ENCODE data around the gene BPHL.
"Not testable (repeated sequence)": the region's sequence is repeated elsewhere in the genome, so short reads cannot be mapped to it uniquely, and the experiment has no call there.

The BPHL gene

GRCh38 chr6:3175715-3176402, 57.3 kb downstream of the BPHL start:
- Histone ChIP-seq H3K4me1 (ENCODE audit: control extremely low read depth in 1 of 4, control insufficient read depth in 4 of 4, insufficient read depth in 4 of 4, low read length in 3 of 4) (no peaks in the 10 kb centered on the region), H3K9me3 (ENCODE audit: control extremely low read depth in 1 of 5, control insufficient read depth in 4 of 5, insufficient read depth in 2 of 5, low read depth in 1 of 5, low read length in 4 of 5) (no peaks in the 10 kb centered on the region), H3K27ac (ENCODE audit: insufficient read depth in 1 of 2, low read depth in 1 of 2, low read length in 2 of 2, poor library complexity in 1 of 2, severe bottlenecking in 2 of 2) (no peak overlapping the region), H3K27me3 (replicated peaks in 2 of 5; ENCODE audit: control insufficient read depth in 4 of 5, insufficient read depth in 5 of 5, low read length in 4 of 5) (peaks cover 0 to 8% (median 0%) of the 10 kb centered on the region in 5 experiments), H3K36me3 (ENCODE audit: control insufficient read depth in 4 of 4, insufficient read depth in 4 of 4, low read length in 3 of 4) (no peaks in the 10 kb centered on the region), H3K4me3 (ENCODE audit: control insufficient read depth in 1 of 7, extremely low read depth in 1 of 7, insufficient read depth in 4 of 7, low read depth in 2 of 7, low read length in 6 of 7) (no peak overlapping the region)
- WGBS (ENCODE audit: insufficient coverage): 81% methylated on average over 10 of the region's 11 CpGs
- ChIA-PET POLR2A (interaction anchor here (0.7 kb wide), 1 partner anchor 126 kb away, joined by 3 read pairs; no protein-coding TSS in a partner anchor), CTCF (interaction anchor here (2.2 kb wide), 1 partner anchor 10 kb away, joined by 6 read pairs; no protein-coding TSS in a partner anchor)
- DNase-seq: no peak

- ChIA-PET CTCF (interaction anchor here (1.0 to 2.2 kb wide), 3 partner anchors 11 to 20 kb away, joined by 3 to 6 read pairs (median 3); partner anchors contain the start of gene TUBB2A), POLR2A (interaction anchor here (0.6 to 0.7 kb wide), 2 partner anchors 14 to 127 kb away, joined by 3 to 4 read pairs; no protein-coding TSS in a partner anchor)
- no peak overlapping the region for H3K4me3 ChIP-seq (ENCODE audit: control insufficient read depth in 1 of 7, extremely low read depth in 1 of 7, insufficient read depth in 4 of 7, low read depth in 2 of 7, low read length in 6 of 7)
- WGBS (ENCODE audit: insufficient coverage): 96% methylated on average over 17 of the region's 22 CpGs
- peaks cover 0 to 8% (median 0%) of the 10 kb centered on the region in 5 experiments for H3K27me3 ChIP-seq (replicated peaks in 2 of 5; ENCODE audit: control insufficient read depth in 4 of 5, insufficient read depth in 5 of 5, low read length in 4 of 5)
- H3K9me3 ChIP-seq (ENCODE audit: control extremely low read depth in 1 of 5, control insufficient read depth in 4 of 5, insufficient read depth in 2 of 5, low read depth in 1 of 5, low read length in 4 of 5): no peaks in the 10 kb centered on the region
- no peaks in the 10 kb centered on the region for H3K4me1 ChIP-seq (ENCODE audit: control extremely low read depth in 1 of 4, control insufficient read depth in 4 of 4, insufficient read depth in 4 of 4, low read length in 3 of 4)
- H3K27ac ChIP-seq (ENCODE audit: insufficient read depth in 1 of 2, low read depth in 1 of 2, low read length in 2 of 2, poor library complexity in 1 of 2, severe bottlenecking in 2 of 2): no peak overlapping the region
- peak in 2 of 3 donors; percentile 40 to 48 for DNase-seq
- H3K36me3 ChIP-seq (ENCODE audit: control insufficient read depth in 4 of 4, insufficient read depth in 4 of 4, low read length in 3 of 4): no peaks in the 10 kb centered on the region
These were observed 58.2 kb downstream of the BPHL start for GRCh38 chr6:3176562-3177355.

- H3K4me1 ChIP-seq (ENCODE audit: control extremely low read depth in 1 of 4, control insufficient read depth in 4 of 4, insufficient read depth in 4 of 4, low read length in 3 of 4); CTCF ChIA-PET; H3K9me3 ChIP-seq (ENCODE audit: control extremely low read depth in 1 of 5, control insufficient read depth in 4 of 5, insufficient read depth in 2 of 5, low read depth in 1 of 5, low read length in 4 of 5); POLR2A ChIA-PET; H3K27me3 ChIP-seq (replicated peaks in 2 of 5; ENCODE audit: control insufficient read depth in 4 of 5, insufficient read depth in 5 of 5, low read length in 4 of 5); DNase-seq; H3K27ac ChIP-seq (ENCODE audit: insufficient read depth in 1 of 2, low read depth in 1 of 2, low read length in 2 of 2, poor library complexity in 1 of 2, severe bottlenecking in 2 of 2); H3K36me3 ChIP-seq (ENCODE audit: control insufficient read depth in 4 of 4, insufficient read depth in 4 of 4, low read length in 3 of 4); H3K4me3 ChIP-seq (ENCODE audit: control insufficient read depth in 1 of 7, extremely low read depth in 1 of 7, insufficient read depth in 4 of 7, low read depth in 2 of 7, low read length in 6 of 7): not testable (repeated sequence)
- 100% methylated on average over 5 of the region's 8 CpGs for WGBS (ENCODE audit: insufficient coverage)
These were observed 60.2 kb downstream of the BPHL start for GRCh38 chr6:3178666-3179065.

- H3K9me3 ChIP-seq (ENCODE audit: control extremely low read depth in 1 of 5, control insufficient read depth in 4 of 5, insufficient read depth in 2 of 5, low read depth in 1 of 5, low read length in 4 of 5); CTCF ChIA-PET; H3K4me3 ChIP-seq (ENCODE audit: control insufficient read depth in 1 of 7, extremely low read depth in 1 of 7, insufficient read depth in 4 of 7, low read depth in 2 of 7, low read length in 6 of 7); POLR2A ChIA-PET; H3K27ac ChIP-seq (ENCODE audit: insufficient read depth in 1 of 2, low read depth in 1 of 2, low read length in 2 of 2, poor library complexity in 1 of 2, severe bottlenecking in 2 of 2); H3K4me1 ChIP-seq (ENCODE audit: control extremely low read depth in 1 of 4, control insufficient read depth in 4 of 4, insufficient read depth in 4 of 4, low read length in 3 of 4); H3K36me3 ChIP-seq (ENCODE audit: control insufficient read depth in 4 of 4, insufficient read depth in 4 of 4, low read length in 3 of 4): not testable (repeated sequence)
- whole genome bisulfite sequencing (ENCODE audit: insufficient coverage): no CpG with 5 or more reads among the region's 8 CpGs
- H3K27me3 ChIP-seq (replicated peaks in 2 of 5; ENCODE audit: control insufficient read depth in 4 of 5, insufficient read depth in 5 of 5, low read length in 4 of 5): peaks cover 0 to 12% (median 3%) of the 10 kb centered on the region in 5 experiments
- DNase-seq: peak in 1 of 3 donors; percentile 41
These were observed 61.4 kb downstream of the BPHL start for GRCh38 chr6:3179945-3180344.

GRCh38 chr6:3181105-3181504, 62.6 kb downstream of the BPHL start:
- H3K27ac ChIP-seq (ENCODE audit: insufficient read depth in 1 of 2, low read depth in 1 of 2, low read length in 2 of 2, poor library complexity in 1 of 2, severe bottlenecking in 2 of 2): no peak overlapping the region
- no peaks in the 10 kb centered on the region for H3K9me3 ChIP-seq (ENCODE audit: control extremely low read depth in 1 of 5, control insufficient read depth in 4 of 5, insufficient read depth in 2 of 5, low read depth in 1 of 5, low read length in 4 of 5)
- DNase-seq: no peak
- H3K4me3 ChIP-seq (ENCODE audit: control insufficient read depth in 1 of 7, extremely low read depth in 1 of 7, insufficient read depth in 4 of 7, low read depth in 2 of 7, low read length in 6 of 7): no peak overlapping the region
- peaks cover 0 to 8% (median 3%) of the 10 kb centered on the region in 5 experiments for H3K27me3 ChIP-seq (replicated peaks in 2 of 5; ENCODE audit: control insufficient read depth in 4 of 5, insufficient read depth in 5 of 5, low read length in 4 of 5)
- POLR2A ChIA-PET: no interaction called here
- CTCF ChIA-PET: no interaction called here
- H3K4me1 ChIP-seq (ENCODE audit: control extremely low read depth in 1 of 4, control insufficient read depth in 4 of 4, insufficient read depth in 4 of 4, low read length in 3 of 4): no peaks in the 10 kb centered on the region
- no peaks in the 10 kb centered on the region for H3K36me3 ChIP-seq (ENCODE audit: control insufficient read depth in 4 of 4, insufficient read depth in 4 of 4, low read length in 3 of 4)
- 100% methylated on average over 2 of the region's 2 CpGs for WGBS (ENCODE audit: insufficient coverage)

GRCh38 chr6:3183066-3183465, 64.6 kb downstream of the BPHL start:
- ChIA-PET POLR2A (no interaction called here), CTCF (no interaction called here)

GRCh38 chr6:3186974-3187382, 68.5 kb downstream of the BPHL start:
- H3K27me3 ChIP-seq (replicated peaks in 2 of 5; ENCODE audit: control insufficient read depth in 4 of 5, insufficient read depth in 5 of 5, low read length in 4 of 5): peaks cover 0 to 4% (median 0%) of the 10 kb centered on the region in 5 experiments
- H3K27ac ChIP-seq (ENCODE audit: insufficient read depth in 1 of 2, low read depth in 1 of 2, low read length in 2 of 2, poor library complexity in 1 of 2, severe bottlenecking in 2 of 2): no peak overlapping the region
- no peak for DNase-seq
- no peaks in the 10 kb centered on the region for H3K36me3 ChIP-seq (ENCODE audit: control insufficient read depth in 4 of 4, insufficient read depth in 4 of 4, low read length in 3 of 4)
- H3K9me3 ChIP-seq (ENCODE audit: control extremely low read depth in 1 of 5, control insufficient read depth in 4 of 5, insufficient read depth in 2 of 5, low read depth in 1 of 5, low read length in 4 of 5): no peaks in the 10 kb centered on the region
- no peak overlapping the region for H3K4me3 ChIP-seq (ENCODE audit: control insufficient read depth in 1 of 7, extremely low read depth in 1 of 7, insufficient read depth in 4 of 7, low read depth in 2 of 7, low read length in 6 of 7)
- no peaks in the 10 kb centered on the region for H3K4me1 ChIP-seq (ENCODE audit: control extremely low read depth in 1 of 4, control insufficient read depth in 4 of 4, insufficient read depth in 4 of 4, low read length in 3 of 4)
- CTCF ChIA-PET: interaction anchor here (1.3 to 2.2 kb wide), 2 partner anchors 9 to 22 kb away, joined by 3 to 5 read pairs; no protein-coding TSS in a partner anchor
- WGBS (ENCODE audit: insufficient coverage): 100% methylated on average over 3 of the region's 3 CpGs
- POLR2A ChIA-PET: no interaction called here

More at GRCh38 chr6:3183066-3183465, 64.6 kb downstream of the BPHL start:
- H3K27me3 ChIP-seq (replicated peaks in 2 of 5; ENCODE audit: control insufficient read depth in 4 of 5, insufficient read depth in 5 of 5, low read length in 4 of 5): peaks cover 0 to 6% (median 0%) of the 10 kb centered on the region in 5 experiments
- no peaks in the 10 kb centered on the region for H3K4me1 ChIP-seq (ENCODE audit: control extremely low read depth in 1 of 4, control insufficient read depth in 4 of 4, insufficient read depth in 4 of 4, low read length in 3 of 4)
- H3K36me3 ChIP-seq (ENCODE audit: control insufficient read depth in 4 of 4, insufficient read depth in 4 of 4, low read length in 3 of 4): no peaks in the 10 kb centered on the region
- no peak overlapping the region for H3K4me3 ChIP-seq (ENCODE audit: control insufficient read depth in 1 of 7, extremely low read depth in 1 of 7, insufficient read depth in 4 of 7, low read depth in 2 of 7, low read length in 6 of 7)
- 97% methylated on average over 3 of the region's 4 CpGs for WGBS (ENCODE audit: insufficient coverage)
- H3K9me3 ChIP-seq (ENCODE audit: control extremely low read depth in 1 of 5, control insufficient read depth in 4 of 5, insufficient read depth in 2 of 5, low read depth in 1 of 5, low read length in 4 of 5): no peaks in the 10 kb centered on the region
- H3K27ac ChIP-seq (ENCODE audit: insufficient read depth in 1 of 2, low read depth in 1 of 2, low read length in 2 of 2, poor library complexity in 1 of 2, severe bottlenecking in 2 of 2): no peak overlapping the region
- no peak for DNase-seq
